Adrenal gland (tissue), 12 donors: ENCODE measurements around the gene KNSTRN. TPM values are rescaled to one million over a fixed set of nuclear protein-coding genes. Genes with fewer than 3 reads are reported as not detected.

Experiments
- DNase-seq, 7 donors: peaks; one replicate each; pipeline ENCODE4 v3.0.0-alpha.2; 2019 to 2020
- H3K27ac ChIP-seq, 5 donors: fragments of 200-600 bp; sonication (generic) in 4 of 5; 1 replicate in 3 of 5; 2 replicates in 2 of 5; pipeline versions ENCODE4 v1.5.1 to v1.8.0; 2016 to 2020; ENCODE audit warnings: mild to moderate bottlenecking in 1 of 5
- H3K27me3 ChIP-seq: fragments of 200-600 bp; 2 replicates; pipeline ENCODE4 v1.8.0; 2021
- H3K36me3 ChIP-seq, 2 donors: fragments of 200-600 bp; replicated peaks in 1 of 2; 1 replicate in 1 of 2; 2 replicates in 1 of 2; pipeline versions ENCODE4 v1.5.1 to v1.8.0; 2018 to 2022
- H3K4me1 ChIP-seq, 2 donors: fragments of 200-600 bp; replicated peaks in 1 of 2; 1 replicate in 1 of 2; 2 replicates in 1 of 2; pipeline versions ENCODE4 v1.5.1 to v1.8.0; 2018 to 2021
- H3K4me3 ChIP-seq, 4 donors: fragments of 200-600 bp; sonication (generic) in 3 of 4; one replicate each; pipeline ENCODE4 v1.5.1; 2016 to 2018
- H3K9me3 ChIP-seq, 3 donors: fragments of 200-600 bp; sonication (generic) in 1 of 3; replicated peaks in 1 of 3; 1 replicate in 2 of 3; 2 replicates in 1 of 3; pipeline versions ENCODE4 v1.5.1 to v1.8.0; 2016 to 2021
- POLR2A ChIP-seq, 2 donors: fragments of 450-650 bp; IDR thresholded peaks; one replicate each; pipeline ENCODE4 v1.6.1; 2017; ENCODE audit warnings: antibody characterized with exemption in 2 of 2, mild to moderate bottlenecking in 2 of 2, moderate library complexity in 1 of 2
- WGBS, 4 donors: extraction: QIAGEN DNeasy Blood & Tissue Kit in 2 of 4; methylation state at CpG; one replicate each; pipeline versions ENCODE4 v1.1.5 to v1.1.7; 2013 to 2017; 5-methylcytosine and 5-hydroxymethylcytosine counted together
- intact Hi-C, 2 donors: fragments of 100-400 bp; cut with DNase I; formaldehyde crosslinking; loops; one replicate each; pipeline versions ENCODE4 v1.14.1 to v1.15.0; 2022 to 2023
- polyA plus RNA-seq, 3 donors: library from polyadenylated mRNA; stranded (reverse); fragments of 200-250 nt in 2 of 3; fragments of 350-450 nt in 1 of 3; fragmentation: Illumina TruSeq in 1 of 3; extraction: RNeasy Lipid Tissue Mini Kit (QIAGEN cat#74804) in 1 of 3; gene quantifications; one replicate each; pipeline ENCODE4 v1.2.3, GENCODE V29; 2013 to 2014
- total RNA-seq, 9 donors: library from RNA; depleted of rRNA in 4 of 9; stranded (reverse); fragments of >200 nt in 4 of 9; fragments of 120-200 nt in 1 of 9; fragmentation: NEBNext Ultra II Directional in 1 of 9; extraction: Animal tissue kit (Norgen Biotek cat#: 25700) in 1 of 9; gene quantifications; one replicate each; pipeline versions ENCODE4 v1.1.0 to v1.2.4, GENCODE V29; 2013 to 2023
- TF ChIP-seq, protein P1 (sequence below), 6 experiments: fragments of 450-650 bp in 4 of 6; fragments of 200-600 bp in 2 of 6; sonication (generic) in 1 of 6; IDR thresholded peaks; 1 replicate in 5 of 6; 2 replicates in 1 of 6; pipeline versions ENCODE4 v1.5.1 to v1.8.0; 2016 to 2021; ENCODE audit warnings: antibody characterized with exemption in 6 of 6, mild to moderate bottlenecking in 2 of 6, moderate library complexity in 1 of 6
- donor health status: healthy with polysubstance abuse.
- donor health status: Bipolar disorder and iron deficiency.
- donor health status: DM: yes; HTN: yes; CAD: no.
- donor health status: DM: no; HTN: no; CAD: no.
- donor health status: DM: no; HTN: no; CAD: no.
- donor health status: DM: yes; HTN: yes; CAD: no.

The KNSTRN gene
- total and polyA plus RNA-seq, 12 donors, result 4.0 to 39.8 (median 10.4) TPM

DNA sequence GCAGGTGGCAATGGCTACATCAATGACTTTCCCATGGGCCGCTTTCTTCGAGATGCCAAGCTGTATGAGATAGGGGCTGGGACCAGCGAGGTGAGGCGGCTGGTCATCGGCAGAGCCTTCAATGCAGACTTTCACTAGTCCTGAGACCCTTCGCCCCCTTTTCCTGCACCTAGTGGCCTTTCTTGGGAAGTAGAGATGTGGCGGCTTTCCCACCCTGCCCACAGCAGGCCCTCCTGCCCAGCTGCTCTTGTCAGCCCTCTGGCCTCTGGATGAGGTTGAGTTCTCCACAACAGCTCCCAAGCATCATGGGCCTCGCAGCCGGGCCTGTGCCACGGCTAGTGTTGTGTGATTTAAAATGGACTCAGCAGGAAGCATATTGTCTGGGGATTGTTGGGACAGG, 35.6 kb downstream of the KNSTRN start:
- TF ChIP-seq, protein P1, sequence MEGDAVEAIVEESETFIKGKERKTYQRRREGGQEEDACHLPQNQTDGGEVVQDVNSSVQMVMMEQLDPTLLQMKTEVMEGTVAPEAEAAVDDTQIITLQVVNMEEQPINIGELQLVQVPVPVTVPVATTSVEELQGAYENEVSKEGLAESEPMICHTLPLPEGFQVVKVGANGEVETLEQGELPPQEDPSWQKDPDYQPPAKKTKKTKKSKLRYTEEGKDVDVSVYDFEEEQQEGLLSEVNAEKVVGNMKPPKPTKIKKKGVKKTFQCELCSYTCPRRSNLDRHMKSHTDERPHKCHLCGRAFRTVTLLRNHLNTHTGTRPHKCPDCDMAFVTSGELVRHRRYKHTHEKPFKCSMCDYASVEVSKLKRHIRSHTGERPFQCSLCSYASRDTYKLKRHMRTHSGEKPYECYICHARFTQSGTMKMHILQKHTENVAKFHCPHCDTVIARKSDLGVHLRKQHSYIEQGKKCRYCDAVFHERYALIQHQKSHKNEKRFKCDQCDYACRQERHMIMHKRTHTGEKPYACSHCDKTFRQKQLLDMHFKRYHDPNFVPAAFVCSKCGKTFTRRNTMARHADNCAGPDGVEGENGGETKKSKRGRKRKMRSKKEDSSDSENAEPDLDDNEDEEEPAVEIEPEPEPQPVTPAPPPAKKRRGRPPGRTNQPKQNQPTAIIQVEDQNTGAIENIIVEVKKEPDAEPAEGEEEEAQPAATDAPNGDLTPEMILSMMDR (IDR thresholded peaks at IDR 0.05), result no peak
- no peak for TF ChIP-seq POLR2A (IDR thresholded peaks at IDR 0.05)
- Histone ChIP-seq H3K9me3 (no peaks in the 10 kb centered on the region), H3K27ac (no peak overlapping the region), H3K27me3 (no peaks in the 10 kb centered on the region), H3K4me3 (no peak overlapping the region), H3K36me3 (peaks cover 0 to 49% of the 10 kb centered on the region in 2 donors), H3K4me1 (peaks cover 16 to 21% of the 10 kb centered on the region in 2 donors)
- intact Hi-C loops, result loop anchor here in 1 of 2 donors (10.0 kb wide), 1 partner anchor 53 kb away; no protein-coding TSS in a partner anchor
- WGBS, 4 donors, result 89 to 93% (median 92%) methylated on average over 7 to 10 of the region's 10 CpGs
- no peak for DNase-seq

GRCh38 chr15:40420071-40420713, 37.7 kb downstream of the KNSTRN start:
- Histone ChIP-seq H3K4me1 (peaks cover 16 to 21% of the 10 kb centered on the region in 2 donors), H3K36me3 (peaks cover 0 to 30% of the 10 kb centered on the region in 2 donors), H3K27ac (peak overlapping the region in 4 of 5 donors; percentile 30 to 77 (median 43)), H3K27me3 (no peaks in the 10 kb centered on the region), H3K9me3 (no peaks in the 10 kb centered on the region), H3K4me3 (no peak overlapping the region)
- 48 to 59% (median 53%) methylated on average over 5 to 11 of the region's 11 CpGs for WGBS, 4 donors
- intact Hi-C loops, result loop anchor here in 1 of 2 donors (5.0 kb wide), 3 partner anchors 58 to 138 kb away; partner anchors contain the start of genes ANKRD63 and INAFM2
- DNase-seq, result peak in 6 of 7 donors; percentile 51 to 82 (median 70)
- TF ChIP-seq POLR2A (IDR thresholded peaks at IDR 0.05), result no peak
- TF ChIP-seq, protein P1 (IDR thresholded peaks at IDR 0.05), result no peak

- intact Hi-C loops, result loop anchor here in 1 of 2 donors (5.0 kb wide), 3 partner anchors 58 to 138 kb away; partner anchors contain the start of genes ANKRD63 and INAFM2
- 27 to 48% (median 36%) methylated on average over 2 to 3 of the region's 3 CpGs for WGBS, 4 donors
- Histone ChIP-seq H3K27me3 (no peaks in the 10 kb centered on the region), H3K36me3 (peaks cover 0 to 24% of the 10 kb centered on the region in 2 donors), H3K4me3 (no peak overlapping the region), H3K4me1 (peaks cover 21% of the 10 kb centered on the region in 2 donors), H3K27ac (peak overlapping the region in 4 of 5 donors; percentile 30 to 77 (median 43)), H3K9me3 (no peaks in the 10 kb centered on the region)
- TF ChIP-seq, protein P1 (IDR thresholded peaks at IDR 0.05), result no peak
- TF ChIP-seq POLR2A (IDR thresholded peaks at IDR 0.05), result no peak
- peak in 2 of 7 donors; percentile 58 to 75 for DNase-seq
These were observed 38.3 kb downstream of the KNSTRN start for GRCh38 chr15:40420793-40421192.

GRCh38 chr15:40421246-40422157, 39.0 kb downstream of the KNSTRN start:
- H3K36me3 ChIP-seq, result peaks cover 0 to 17% of the 10 kb centered on the region in 2 donors
- H3K4me3 ChIP-seq, result no peak overlapping the region
- WGBS, 4 donors, result 11 to 33% (median 12%) methylated on average over 7 to 31 of the region's 31 CpGs
- intact Hi-C loops, result loop anchor here in 1 of 2 donors (5.0 kb wide), 3 partner anchors 59 to 139 kb away; partner anchors contain the start of genes ANKRD63 and INAFM2
- H3K4me1 ChIP-seq, result peaks cover 21 to 23% of the 10 kb centered on the region in 2 donors
- no peaks in the 10 kb centered on the region for H3K9me3 ChIP-seq
- TF ChIP-seq, protein P1 (IDR thresholded peaks at IDR 0.05), result peak; percentile 79 to 99 (median 96)
- no peak for TF ChIP-seq POLR2A (IDR thresholded peaks at IDR 0.05)
- no peaks in the 10 kb centered on the region for H3K27me3 ChIP-seq
- peak overlapping the region in 3 of 5 donors; percentile 30 to 77 (median 43) for H3K27ac ChIP-seq
- DNase-seq, result peak; percentile 74 to 87 (median 83)
